GM18505 (cell line): ENCODE results near the gene PIP4K2C.
"Not testable (repeated sequence)": the region's sequence is repeated elsewhere in the genome, so short reads cannot be mapped to it uniquely, and the experiment has no call there.

Experiments
- ATAC-seq: cut with Tn5 transposase; IDR thresholded peaks from one replicate; pipeline ENCODE4 v1.9.1; 2021; ENCODE audit not compliant: unreplicated experiment
- POLR2A ChIP-seq: IDR thresholded peaks from 4 replicates; pipeline ENCODE4 v1.6.1; 2011; ENCODE audit warnings: borderline replicate concordance; ENCODE audit not compliant: insufficient read depth, insufficient read length; ENCODE audit errors: extremely low read depth

The PIP4K2C gene

DNA sequence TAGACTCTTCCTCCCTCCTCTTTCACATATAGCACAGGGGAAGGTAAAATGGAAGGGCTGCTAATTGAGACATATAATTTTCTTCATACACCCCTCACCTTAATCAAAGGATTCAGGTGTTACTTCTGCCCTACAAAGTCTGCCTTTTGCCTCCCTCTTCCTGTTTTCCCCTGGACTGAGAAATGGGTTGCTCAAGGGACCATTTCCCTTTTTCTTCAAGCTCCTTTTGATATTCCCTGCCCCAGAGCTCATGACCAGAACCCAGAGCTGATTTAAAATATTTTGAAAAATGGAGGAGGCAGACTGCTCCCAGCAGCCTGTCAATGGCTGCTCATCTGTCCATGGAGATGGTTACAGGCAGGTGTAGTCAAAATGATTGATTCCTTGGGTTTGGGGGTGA is 6.3 kb upstream of the PIP4K2C start:
- ATAC-seq = no peak
- no peak for TF ChIP-seq POLR2A

DNA sequence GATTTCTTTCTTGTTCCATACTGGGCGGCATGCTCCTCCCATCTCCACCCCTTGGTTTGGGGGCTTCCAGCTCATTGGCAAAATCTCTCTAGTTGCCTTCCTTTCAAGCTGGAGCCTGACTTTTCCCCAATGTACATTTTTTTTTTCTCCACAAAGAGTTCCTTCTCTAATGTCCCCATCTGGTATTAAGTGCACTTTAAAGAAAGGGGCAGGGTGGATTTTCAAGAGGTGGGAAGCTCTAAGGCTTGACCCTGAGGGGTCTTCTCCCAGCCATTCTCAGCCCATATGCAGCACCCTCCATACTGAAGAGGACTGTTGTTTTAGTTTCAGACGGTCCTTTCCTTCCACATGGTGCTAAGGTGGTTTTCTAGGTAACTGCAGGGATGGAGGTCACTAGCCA is 5.8 kb upstream of the PIP4K2C start:
- no peak for ATAC-seq
- TF ChIP-seq POLR2A = no peak

DNA sequence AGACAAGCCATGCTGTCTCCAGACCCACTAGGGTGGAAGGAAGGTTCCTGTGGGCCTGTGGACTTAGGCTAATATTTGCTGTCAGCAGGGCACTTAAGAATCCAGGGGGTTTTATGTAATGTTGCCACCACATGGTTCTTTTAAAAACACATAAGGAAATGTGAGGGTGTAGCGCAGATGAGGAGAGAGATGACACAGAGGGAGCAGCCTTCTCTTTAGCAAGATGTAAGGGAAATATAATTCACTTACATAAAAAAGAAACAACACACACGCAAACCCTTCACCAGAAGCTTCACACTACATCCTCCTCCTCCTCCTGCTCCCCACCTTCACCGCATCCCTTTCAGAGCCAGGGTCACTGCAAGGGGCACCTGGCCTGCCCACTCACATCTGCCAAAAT is 4.9 kb upstream of the PIP4K2C start:
- no peak for TF ChIP-seq POLR2A
- ATAC-seq = no peak

DNA sequence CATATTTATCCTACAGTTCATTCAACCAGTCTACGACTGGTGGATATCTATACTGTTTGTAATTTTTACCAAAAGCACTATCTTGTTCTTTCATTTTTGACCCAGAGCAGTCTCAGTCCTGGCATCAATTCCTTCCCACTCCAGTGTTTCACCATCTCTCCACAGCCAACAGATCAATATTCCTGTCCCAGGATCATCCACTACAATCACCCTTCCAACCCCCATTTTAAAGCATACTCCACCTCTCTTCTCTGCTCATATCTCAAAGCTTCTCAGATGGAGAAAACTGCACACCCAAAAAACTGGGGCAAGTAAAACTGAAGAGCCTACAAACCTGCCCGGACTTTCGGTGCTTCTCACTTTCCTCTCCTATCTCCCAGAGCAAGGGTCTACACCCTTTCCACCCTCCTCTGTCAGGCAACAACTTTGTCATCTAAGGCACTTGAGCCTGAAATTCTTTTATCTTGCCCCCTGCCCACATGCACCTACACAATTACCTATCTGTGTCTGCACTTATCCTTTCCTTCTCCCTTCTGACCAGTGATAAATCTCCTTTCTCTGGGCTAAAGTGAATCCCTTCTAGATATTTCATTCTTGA is 4.1 kb upstream of the PIP4K2C start:
- TF ChIP-seq POLR2A = no peak
- no peak for ATAC-seq

DNA sequence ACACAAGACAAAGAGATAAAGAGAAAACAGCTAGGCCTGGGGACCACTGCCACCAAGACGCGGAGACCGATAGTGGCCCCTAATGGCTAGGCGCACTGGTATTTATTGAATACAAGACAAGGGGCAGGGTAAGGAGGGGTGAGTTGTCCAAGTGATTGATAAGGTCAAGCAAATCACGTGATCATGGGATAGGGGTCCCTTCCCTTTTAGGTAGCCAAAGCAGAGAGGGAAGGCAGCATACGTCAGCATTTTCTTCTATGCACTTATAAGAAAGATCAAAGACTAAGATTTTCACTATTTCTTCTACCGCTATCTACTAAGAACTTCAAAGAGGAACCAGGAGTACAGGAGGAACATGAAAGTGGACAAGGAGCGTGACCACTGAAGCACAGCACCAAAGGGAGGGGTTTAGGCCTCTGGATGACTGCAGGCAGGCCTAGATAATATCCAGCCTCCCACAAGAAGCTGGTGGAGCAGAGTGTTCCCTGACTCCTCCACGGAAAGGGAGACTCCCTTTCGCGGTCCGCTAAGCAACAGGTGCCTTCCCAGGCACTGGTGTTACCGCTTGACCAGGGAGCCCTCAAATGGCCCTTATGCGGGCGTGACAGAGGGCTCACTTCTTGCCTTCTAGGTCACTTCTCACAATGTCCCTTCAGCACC is 1.9 kb upstream of the PIP4K2C start:
- ATAC-seq = not testable (repeated sequence)

DNA sequence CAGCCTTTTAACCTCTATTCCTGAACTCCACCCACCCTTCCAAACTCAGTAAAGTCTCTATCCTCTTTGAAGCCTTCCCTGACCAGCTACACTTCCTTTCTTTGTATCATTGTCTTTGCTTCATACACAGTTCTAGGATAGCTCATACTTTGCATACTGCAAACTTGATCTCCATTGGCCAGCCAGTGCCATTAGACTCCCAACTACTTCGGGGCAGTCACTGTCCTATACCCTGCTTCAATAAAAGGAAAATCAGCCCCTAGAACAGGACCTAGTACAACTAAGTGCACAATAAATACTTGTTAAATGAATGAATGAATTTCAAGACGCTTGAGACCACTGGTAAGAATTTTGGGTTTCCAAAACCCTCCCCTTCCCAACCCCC is 521 bp upstream of the PIP4K2C start:
- TF ChIP-seq POLR2A = no peak
- no peak for ATAC-seq

DNA sequence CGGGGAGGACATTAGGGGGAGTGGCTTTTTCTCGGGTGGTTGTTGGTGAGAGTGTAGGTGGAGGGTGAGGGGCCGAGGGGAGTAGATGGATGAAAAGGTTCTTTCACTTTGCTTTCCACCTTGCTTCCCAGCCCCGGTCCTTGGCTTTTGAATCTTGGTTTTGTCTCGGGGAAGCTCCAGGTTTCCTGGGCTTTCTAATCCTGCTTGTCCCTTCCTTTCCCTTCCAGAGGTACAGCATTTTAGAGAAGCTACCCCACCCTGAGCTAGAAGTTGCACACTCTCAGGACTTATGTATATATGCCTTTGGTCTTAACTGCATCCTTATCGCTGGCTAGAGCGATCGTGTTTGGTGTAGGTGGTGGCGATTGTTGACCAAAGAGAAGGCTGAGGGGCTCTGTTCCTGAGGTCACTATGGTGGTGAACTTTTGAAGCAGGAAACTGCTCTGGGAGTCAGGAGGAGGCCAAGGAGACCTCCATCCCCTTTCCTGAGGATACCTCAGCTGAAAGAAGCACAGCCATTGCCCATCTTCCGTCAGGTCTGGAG is 862 bp downstream of the PIP4K2C start:
- TF ChIP-seq POLR2A = no peak
- no peak for ATAC-seq

DNA sequence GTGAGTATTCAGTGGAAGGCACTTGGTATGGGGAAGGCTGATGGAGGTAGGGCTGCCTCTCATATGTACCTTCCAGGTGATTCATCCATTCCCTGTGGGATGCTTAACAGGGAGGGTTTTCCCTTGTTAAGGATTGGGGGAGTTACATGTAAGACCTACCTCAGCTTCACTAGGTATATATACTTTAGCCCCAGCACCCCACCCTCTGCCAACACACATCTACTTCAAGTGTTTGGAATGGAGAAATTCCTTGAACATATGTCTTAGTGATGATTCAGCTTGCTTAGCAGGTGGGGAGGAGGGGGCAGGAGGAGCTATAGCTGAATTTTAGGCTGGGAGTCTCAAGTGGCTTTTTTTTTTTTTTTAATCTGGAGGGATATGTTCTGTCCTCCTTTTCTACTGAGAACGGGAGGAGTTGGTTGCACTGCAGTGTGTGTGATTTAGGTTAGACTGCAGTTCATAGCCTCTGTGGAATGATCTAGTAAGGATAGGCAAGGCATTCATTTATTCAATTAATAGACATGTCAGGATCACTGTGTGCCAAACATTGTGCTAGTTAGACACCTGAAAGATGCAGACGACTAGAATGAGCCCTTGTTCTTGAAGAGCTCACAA is 1.7 kb downstream of the PIP4K2C start:
- TF ChIP-seq POLR2A = no peak
- ATAC-seq = no peak

DNA sequence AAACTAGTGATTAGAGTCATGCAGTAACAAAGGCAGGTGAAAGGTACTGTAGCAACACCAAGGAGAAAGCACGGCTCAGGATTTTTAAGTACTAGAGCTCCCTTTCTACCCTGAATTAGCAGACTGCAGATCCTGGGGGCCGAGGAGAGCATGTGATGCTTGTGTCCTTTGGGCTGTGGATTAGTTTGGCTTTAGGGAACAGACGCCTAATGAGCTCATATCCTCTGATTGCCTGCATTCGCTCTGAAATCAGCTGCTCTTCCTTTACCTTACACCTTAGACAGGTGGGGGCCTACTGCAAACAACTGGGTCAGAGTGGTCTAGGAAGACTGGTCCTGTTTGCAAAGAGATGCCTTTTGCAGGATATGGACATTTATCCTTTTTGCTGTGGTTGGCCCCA is 2.2 kb downstream of the PIP4K2C start:
- no peak for TF ChIP-seq POLR2A
- no peak for ATAC-seq

DNA sequence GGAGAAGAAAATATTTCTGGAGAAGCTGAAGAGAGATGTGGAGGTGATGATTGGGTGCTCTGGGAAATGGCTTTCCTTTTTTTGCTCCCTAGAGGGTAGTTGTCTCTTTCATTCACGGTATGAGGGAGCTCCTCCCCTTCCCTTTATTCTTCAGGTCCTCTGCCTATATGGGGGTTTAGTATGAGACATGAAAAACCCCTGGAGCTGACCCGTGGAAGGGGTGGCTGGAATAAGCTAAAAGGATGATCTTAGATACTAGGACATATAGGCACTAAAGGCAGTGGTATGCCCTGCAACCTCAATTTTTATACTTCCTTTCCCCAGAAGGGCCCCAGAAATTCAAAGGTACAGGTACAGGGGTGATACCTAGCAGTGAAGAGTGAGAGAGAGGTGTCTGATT is 9.4 kb downstream of the PIP4K2C start:
- no peak for ATAC-seq
- TF ChIP-seq POLR2A = no peak

DNA sequence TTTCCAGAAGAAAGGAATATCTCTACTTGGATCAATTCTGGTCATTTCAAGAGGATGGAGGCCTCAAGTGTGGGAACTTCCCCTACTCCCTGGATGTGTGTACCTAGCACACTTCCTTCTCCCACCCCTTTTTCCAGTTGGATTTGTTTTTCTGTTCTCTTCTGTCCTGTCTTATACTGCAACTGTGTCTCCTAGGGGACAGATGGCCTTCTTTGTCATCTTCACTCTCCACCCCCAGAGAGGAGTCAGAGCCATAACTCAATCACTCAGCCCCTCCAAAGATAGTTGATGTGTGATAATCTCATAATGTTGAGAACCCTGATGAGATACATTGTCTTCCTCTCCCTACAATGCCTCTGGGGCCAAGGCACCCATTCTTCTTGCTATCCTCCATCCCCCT is 11.6 kb downstream of the PIP4K2C start:
- ATAC-seq = no peak
- no peak for TF ChIP-seq POLR2A

DNA sequence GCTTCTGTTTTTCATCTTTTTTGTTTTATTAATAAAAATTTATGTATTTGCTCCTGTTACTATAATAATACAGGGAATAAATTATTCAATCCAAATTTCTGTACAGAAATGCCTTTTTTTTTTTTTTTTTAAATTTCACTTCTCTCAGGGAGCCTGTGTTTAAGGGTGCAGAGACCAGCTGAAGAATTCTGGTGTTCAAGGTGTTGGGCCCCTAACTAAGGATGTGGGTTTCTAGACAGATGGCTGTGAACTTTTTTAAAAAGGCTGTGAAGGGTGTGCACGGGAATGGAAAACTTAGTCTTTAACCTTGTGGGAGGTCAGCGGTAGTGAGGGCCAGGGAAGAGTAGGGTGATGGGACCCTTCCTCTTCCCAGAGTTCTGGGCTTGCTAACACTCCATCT is 12.3 kb downstream of the PIP4K2C start:
- TF ChIP-seq POLR2A = no peak
- ATAC-seq = no peak

DNA sequence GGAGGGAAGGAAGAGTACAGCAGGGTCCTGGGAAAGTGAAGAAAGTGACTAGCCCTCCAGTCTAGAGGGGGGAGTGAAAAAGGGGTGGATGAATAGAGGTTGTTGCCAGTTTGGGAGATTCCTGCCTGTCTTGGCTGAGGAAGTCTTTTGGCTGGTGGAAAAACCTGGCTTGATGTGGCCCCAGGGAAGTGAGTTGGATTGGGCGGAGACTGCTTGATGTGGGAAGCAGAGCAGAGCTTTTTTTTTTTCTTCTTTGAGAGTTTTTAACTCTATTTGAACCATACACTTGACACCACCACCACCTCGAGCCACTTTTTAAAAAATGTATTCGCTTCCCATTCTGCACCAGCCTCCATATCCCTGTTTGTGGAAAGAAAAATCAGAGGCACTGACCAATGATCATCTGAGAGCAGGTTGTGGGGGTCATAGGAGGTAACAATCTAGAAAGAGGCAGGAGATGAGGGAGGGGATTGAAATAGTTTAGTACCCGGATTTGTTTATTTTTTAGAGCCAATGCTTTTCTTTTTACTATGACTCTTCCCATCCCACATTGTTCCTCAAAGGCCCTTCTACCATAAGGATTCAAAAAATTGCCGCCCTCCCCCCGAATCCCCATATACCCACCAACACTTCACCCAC is 12.9 kb downstream of the PIP4K2C start:
- no peak for TF ChIP-seq POLR2A
- ATAC-seq = no peak
